ENCODE data around the gene AADACL3. TPM values are rescaled to one million over a fixed set of nuclear protein-coding genes. Genes with fewer than 3 reads are reported as not detected.

Gene AADACL3
- polyA plus RNA-seq, 1 of the 3 experiments (the other 2 are of a cell fraction) = not detected

DNA sequence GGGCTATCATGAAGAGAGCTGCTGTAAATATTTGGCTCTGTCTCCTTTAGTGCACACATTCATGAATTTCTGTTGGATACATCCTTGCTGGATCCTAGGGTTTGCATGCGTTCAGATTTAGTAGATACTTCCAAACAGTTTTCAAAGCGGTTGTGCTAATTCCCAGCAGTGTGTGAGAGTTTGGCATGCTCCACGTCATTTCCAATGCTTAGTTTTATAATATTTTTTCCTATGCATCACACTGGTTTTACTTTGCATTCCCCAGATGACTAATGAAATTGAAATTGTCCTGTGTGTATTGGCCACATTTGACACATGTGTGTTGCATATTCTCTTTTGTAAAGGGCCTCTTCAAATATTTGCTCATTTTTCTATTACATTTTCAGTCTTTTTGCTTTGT is 18.5 kb upstream of the AADACL3 start:
- TF ChIP-seq RXRA (IDR thresholded peaks at IDR 0.05; ENCODE audit: borderline replicate concordance, low read depth) (no peak), GABPA (IDR thresholded peaks at IDR 0.05; ENCODE audit: low read depth) (no peak), SIN3A (IDR thresholded peaks at IDR 0.05; ENCODE audit: borderline replicate concordance, low read depth, low read length) (no peak)
- TF ChIP-seq, protein P1, sequence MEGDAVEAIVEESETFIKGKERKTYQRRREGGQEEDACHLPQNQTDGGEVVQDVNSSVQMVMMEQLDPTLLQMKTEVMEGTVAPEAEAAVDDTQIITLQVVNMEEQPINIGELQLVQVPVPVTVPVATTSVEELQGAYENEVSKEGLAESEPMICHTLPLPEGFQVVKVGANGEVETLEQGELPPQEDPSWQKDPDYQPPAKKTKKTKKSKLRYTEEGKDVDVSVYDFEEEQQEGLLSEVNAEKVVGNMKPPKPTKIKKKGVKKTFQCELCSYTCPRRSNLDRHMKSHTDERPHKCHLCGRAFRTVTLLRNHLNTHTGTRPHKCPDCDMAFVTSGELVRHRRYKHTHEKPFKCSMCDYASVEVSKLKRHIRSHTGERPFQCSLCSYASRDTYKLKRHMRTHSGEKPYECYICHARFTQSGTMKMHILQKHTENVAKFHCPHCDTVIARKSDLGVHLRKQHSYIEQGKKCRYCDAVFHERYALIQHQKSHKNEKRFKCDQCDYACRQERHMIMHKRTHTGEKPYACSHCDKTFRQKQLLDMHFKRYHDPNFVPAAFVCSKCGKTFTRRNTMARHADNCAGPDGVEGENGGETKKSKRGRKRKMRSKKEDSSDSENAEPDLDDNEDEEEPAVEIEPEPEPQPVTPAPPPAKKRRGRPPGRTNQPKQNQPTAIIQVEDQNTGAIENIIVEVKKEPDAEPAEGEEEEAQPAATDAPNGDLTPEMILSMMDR (IDR thresholded peaks at IDR 0.05) = no peak
- CTCF ChIA-PET = no interaction called here
- H3F3A ChIP-seq (replicated peaks; ENCODE audit: insufficient read depth) = no peaks in the 10 kb centered on the region
- no peaks in the 10 kb centered on the region for H3K4me1 ChIP-seq (ENCODE audit: control insufficient read depth in 1 of 2, insufficient read depth in 2 of 2, low read depth in 1 of 2, low read length in 1 of 2)
- WGBS (ENCODE audit: low lambda C conversion rate) = 8% methylated on average over 3 of the region's 3 CpGs
- H4K20me1 ChIP-seq (ENCODE audit: insufficient read depth) = no peaks in the 10 kb centered on the region
- DNase-seq = no peak
- H3K9ac ChIP-seq = no peak overlapping the region
- no peaks in the 10 kb centered on the region for H3K9me2 ChIP-seq
- H3K27ac ChIP-seq (ENCODE audit: low read depth in 2 of 2, low read length in 1 of 2) = no peak overlapping the region
- H2AFZ ChIP-seq (ENCODE audit: low read depth) = no peak overlapping the region
- no peaks in the 10 kb centered on the region for H3K36me3 ChIP-seq (replicated peaks in 1 of 2; ENCODE audit: control insufficient read depth in 1 of 2, insufficient read depth in 2 of 2, low read length in 1 of 2)
- H3K9me3 ChIP-seq = no peaks in the 10 kb centered on the region
- POLR2A ChIA-PET = no interaction called here
- no peak overlapping the region for H3K4me2 ChIP-seq
- H3K27me3 ChIP-seq (ENCODE audit: insufficient read depth) = no peaks in the 10 kb centered on the region; the same call in 1 of the 2 replicates
- H3K79me2 ChIP-seq (ENCODE audit: insufficient read depth) = no peaks in the 10 kb centered on the region
- no peak overlapping the region for H3K4me3 ChIP-seq (ENCODE audit: low read depth in 2 of 2, low read length in 1 of 2)

DNA sequence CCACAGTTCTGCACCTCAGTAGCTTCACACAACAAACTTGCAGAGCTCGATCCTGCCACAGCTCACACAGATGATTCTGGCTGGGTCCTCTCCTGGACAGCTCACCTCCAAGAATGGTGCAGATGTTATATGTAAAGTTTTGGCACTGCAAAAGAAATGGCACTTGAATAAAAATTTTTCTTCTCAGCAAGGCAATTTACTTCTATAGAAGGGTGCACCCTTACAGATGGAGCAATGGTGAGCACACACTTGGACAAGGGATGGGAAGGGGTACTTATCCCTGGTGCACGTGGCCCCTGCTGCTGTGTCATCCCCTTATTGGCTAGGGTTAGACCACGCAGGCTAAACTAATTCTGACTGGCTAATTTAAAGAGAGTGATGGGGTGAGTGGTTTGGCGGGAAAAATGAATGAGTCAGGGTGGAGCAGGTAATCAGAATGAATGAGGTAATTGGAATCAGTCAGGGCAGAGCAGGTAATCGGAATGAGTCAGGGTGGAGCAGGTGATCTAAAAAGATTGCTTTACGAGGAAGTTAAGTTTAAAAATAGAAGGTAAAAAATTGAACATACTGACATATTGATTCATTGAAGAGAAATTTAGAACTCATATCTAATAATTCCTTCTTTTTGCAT is 12.0 kb upstream of the AADACL3 start:
- Histone ChIP-seq H3F3A (replicated peaks; ENCODE audit: insufficient read depth) (no peaks in the 10 kb centered on the region), H3K9me2 (no peaks in the 10 kb centered on the region), H3K4me2 (no peak overlapping the region), H2AFZ (ENCODE audit: low read depth) (no peak overlapping the region), H3K9me3 (no peaks in the 10 kb centered on the region), H3K27me3 (ENCODE audit: insufficient read depth) (no peaks in the 10 kb centered on the region), H3K79me2 (ENCODE audit: insufficient read depth) (no peaks in the 10 kb centered on the region), H3K4me1 (ENCODE audit: control insufficient read depth in 1 of 2, insufficient read depth in 2 of 2, low read depth in 1 of 2, low read length in 1 of 2) (no peaks in the 10 kb centered on the region), H3K36me3 (replicated peaks in 1 of 2; ENCODE audit: control insufficient read depth in 1 of 2, insufficient read depth in 2 of 2, low read length in 1 of 2) (no peaks in the 10 kb centered on the region), H3K27ac (ENCODE audit: low read depth in 2 of 2, low read length in 1 of 2) (no peak overlapping the region), H4K20me1 (ENCODE audit: insufficient read depth) (no peaks in the 10 kb centered on the region), H3K9ac (no peak overlapping the region), H3K4me3 (ENCODE audit: low read depth in 2 of 2, low read length in 1 of 2) (no peak overlapping the region)
- WGBS (ENCODE audit: low lambda C conversion rate) = 3% methylated on average over 6 of the region's 6 CpGs
- no peak for TF ChIP-seq PBX3 (IDR thresholded peaks at IDR 0.05)
- CTCF ChIA-PET = no interaction called here
- POLR2A ChIA-PET = no interaction called here
- DNase-seq = no peak

- POLR2A ChIA-PET = no interaction called here
- no peak for DNase-seq
- H3K4me2 ChIP-seq = no peak overlapping the region
- H3K9ac ChIP-seq = no peak overlapping the region
- H2AFZ ChIP-seq (ENCODE audit: low read depth) = no peak overlapping the region
- H3K9me3 ChIP-seq = no peaks in the 10 kb centered on the region
- H3K27me3 ChIP-seq (ENCODE audit: insufficient read depth) = no peaks in the 10 kb centered on the region; the same call in 1 of the 2 replicates
- no peak overlapping the region for H3K27ac ChIP-seq (ENCODE audit: low read depth in 2 of 2, low read length in 1 of 2)
- 0% methylated on average over 3 of the region's 3 CpGs for WGBS (ENCODE audit: low lambda C conversion rate)
- no peaks in the 10 kb centered on the region for H3K36me3 ChIP-seq (replicated peaks in 1 of 2; ENCODE audit: control insufficient read depth in 1 of 2, insufficient read depth in 2 of 2, low read length in 1 of 2)
- no peaks in the 10 kb centered on the region for H3F3A ChIP-seq (replicated peaks; ENCODE audit: insufficient read depth)
- no peaks in the 10 kb centered on the region for H3K79me2 ChIP-seq (ENCODE audit: insufficient read depth)
- TF ChIP-seq ELF1 (IDR thresholded peaks at IDR 0.05) (no peak), EP300 (IDR thresholded peaks at IDR 0.05; ENCODE audit: borderline replicate concordance in 1 of 2, low read depth in 1 of 2, low read length in 1 of 2) (no peak), EZH2phosphoT487 (IDR thresholded peaks at IDR 0.05; ENCODE audit: borderline replicate concordance, low read depth) (no peak), GATA2 (CRISPR knock-in tag; IDR thresholded peaks at IDR 0.05) (no peak), RFX5 (IDR thresholded peaks at IDR 0.05; ENCODE audit: low read length) (no peak), NRF1 (IDR thresholded peaks at IDR 0.05; ENCODE audit: low read depth, low read length) (no peak), TEAD4 (IDR thresholded peaks at IDR 0.05; ENCODE audit: borderline replicate concordance, insufficient read depth) (no peak), MEF2A (IDR thresholded peaks at IDR 0.05; ENCODE audit: borderline replicate concordance, low read depth) (no peak)
- TF ChIP-seq, protein P1 (IDR thresholded peaks at IDR 0.05) = no peak
- H3K9me2 ChIP-seq = no peaks in the 10 kb centered on the region
- H3K4me3 ChIP-seq (ENCODE audit: low read depth in 2 of 2, low read length in 1 of 2) = no peak overlapping the region
- H4K20me1 ChIP-seq (ENCODE audit: insufficient read depth) = no peaks in the 10 kb centered on the region
- CTCF ChIA-PET = interaction anchor here (1.4 kb wide), 1 partner anchor 11 kb away, joined by 3 read pairs; no protein-coding TSS in a partner anchor
- H3K4me1 ChIP-seq (ENCODE audit: control insufficient read depth in 1 of 2, insufficient read depth in 2 of 2, low read depth in 1 of 2, low read length in 1 of 2) = no peaks in the 10 kb centered on the region
Measured at GRCh38 chr1:12706061-12706460, 9.8 kb upstream of the AADACL3 start.

All from SK-N-SH (cell line).